HUES64 (cell line): ENCODE data around the gene RBM28.

ENCODE experiments used
- H3K27ac ChIP-seq: 2 replicates; pipeline ENCODE4 v1.7.0; 2013; ENCODE audit warnings: low read depth, low read length, inconsistent platforms
- H3K27me3 ChIP-seq: 2 replicates; pipeline ENCODE4 v1.6.1; 2013; ENCODE audit warnings: mild to moderate bottlenecking, low read length; ENCODE audit not compliant: insufficient read depth
- H3K36me3 ChIP-seq: 2 replicates; pipeline ENCODE4 v1.6.1; 2013; ENCODE audit warnings: mild to moderate bottlenecking, low read length; ENCODE audit not compliant: insufficient read depth
- H3K4me1 ChIP-seq: 2 replicates; pipeline ENCODE4 v1.6.1; 2013; ENCODE audit warnings: mild to moderate bottlenecking, low read length, moderate library complexity; ENCODE audit not compliant: insufficient read depth
- H3K4me3 ChIP-seq: 2 replicates; pipeline ENCODE4 v1.5.1; 2013; ENCODE audit warnings: mild to moderate bottlenecking, low read length, moderate library complexity
- H3K9ac ChIP-seq: 2 replicates; pipeline ENCODE4 v1.6.1; 2013; ENCODE audit warnings: mild to moderate bottlenecking, low read depth, low read length
- H3K9me3 ChIP-seq: 2 replicates; pipeline ENCODE4 v1.6.1; 2013; ENCODE audit warnings: low read depth, low read length; ENCODE audit not compliant: insufficient read depth
- WGBS: fragments of 150-250, 120-280 bp; methylation state at CpG from one replicate; pipeline ENCODE4 v1.1.7; 2013; ENCODE audit warnings: missing lambda C conversion rate; 5-methylcytosine and 5-hydroxymethylcytosine counted together

RBM28 gene

DNA sequence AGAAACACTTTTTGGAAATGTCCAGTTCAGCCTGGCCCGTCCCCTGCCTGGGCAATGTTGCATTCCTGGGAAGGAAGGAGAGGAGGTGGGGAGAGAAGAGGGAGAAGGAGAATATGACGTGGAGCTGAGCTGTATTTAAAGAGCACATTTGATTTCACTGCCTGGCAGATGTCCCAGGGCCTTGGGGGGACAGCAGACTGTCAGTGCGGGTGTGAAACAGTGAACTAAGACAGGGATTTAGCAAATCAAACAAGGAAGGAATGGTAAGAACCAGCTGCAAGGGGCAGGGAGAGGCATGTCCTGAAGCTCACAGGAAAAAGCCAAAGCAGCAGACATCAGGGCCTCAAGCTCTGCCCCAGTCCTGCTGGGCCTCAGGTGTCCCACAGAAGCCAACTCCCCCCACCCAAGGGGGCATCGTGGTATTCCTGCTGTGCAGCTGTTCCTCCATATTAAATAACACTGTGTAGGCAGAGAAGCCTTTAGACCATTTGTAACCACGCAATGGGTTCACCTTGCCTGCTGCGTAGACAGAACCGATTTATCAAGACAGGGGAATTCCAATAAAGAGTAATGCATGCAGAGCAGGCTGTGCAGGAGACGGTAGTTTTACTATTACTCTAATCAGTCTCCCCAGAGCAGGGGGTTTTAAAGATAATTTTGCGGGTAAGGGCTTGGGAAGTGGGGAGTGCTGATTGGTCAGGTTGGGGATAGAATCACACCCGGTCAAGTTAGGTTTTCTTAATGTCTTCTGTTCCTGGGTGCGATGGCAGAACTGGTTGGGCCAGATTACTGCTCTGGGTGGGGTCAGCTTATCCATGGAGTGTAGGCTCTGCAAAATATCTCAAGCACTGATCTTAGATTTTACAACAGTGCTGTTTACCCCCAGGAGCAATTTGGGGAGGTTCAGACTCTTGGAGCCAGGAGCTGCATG is 84.3 kb downstream of the RBM28 start:
- H3K27ac ChIP-seq: no peak overlapping the region
- H3K36me3 ChIP-seq: no peaks in the 10 kb centered on the region

DNA sequence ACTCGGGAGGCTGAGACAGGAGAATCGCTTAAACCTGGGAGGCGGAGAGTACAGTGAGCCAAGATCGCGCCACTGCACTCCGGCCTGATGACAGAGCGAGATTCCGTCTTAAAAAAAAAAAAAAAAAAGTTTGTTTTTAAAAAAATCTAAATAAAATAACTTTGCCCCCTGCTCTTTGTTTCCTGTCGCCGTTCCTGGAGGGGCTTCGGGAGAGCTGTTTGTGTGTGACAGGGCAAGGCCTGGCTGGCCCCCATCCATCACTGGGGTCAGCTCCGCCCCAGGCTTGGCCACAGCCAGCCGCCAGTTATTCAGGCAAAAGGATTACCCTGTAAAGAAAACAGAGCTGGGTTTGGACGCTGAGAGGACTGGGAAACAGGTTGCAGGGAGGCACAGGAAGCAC is 86.2 kb downstream of the RBM28 start:
- H3K9me3 ChIP-seq: no peaks in the 10 kb centered on the region
- WGBS: 91% methylated on average over 11 of the region's 14 CpGs
- no peak overlapping the region for H3K27ac ChIP-seq
- H3K27me3 ChIP-seq: no peaks in the 10 kb centered on the region
- H3K9ac ChIP-seq: no peak overlapping the region
- H3K4me1 ChIP-seq: peaks cover 7% of the 10 kb centered on the region; the same call in 1 of the 2 replicates
- H3K4me3 ChIP-seq: no peak overlapping the region
- H3K36me3 ChIP-seq: no peaks in the 10 kb centered on the region

More for the DNA sequence above, 84.3 kb downstream of the RBM28 start:
- H3K9me3 ChIP-seq: no peaks in the 10 kb centered on the region
- H3K4me3 ChIP-seq: no peak overlapping the region
- 83% methylated on average over 11 of the region's 11 CpGs for WGBS
- no peaks in the 10 kb centered on the region for H3K27me3 ChIP-seq
- H3K4me1 ChIP-seq: peaks cover 7% of the 10 kb centered on the region; the same call in 1 of the 2 replicates
- no peak overlapping the region for H3K9ac ChIP-seq

DNA sequence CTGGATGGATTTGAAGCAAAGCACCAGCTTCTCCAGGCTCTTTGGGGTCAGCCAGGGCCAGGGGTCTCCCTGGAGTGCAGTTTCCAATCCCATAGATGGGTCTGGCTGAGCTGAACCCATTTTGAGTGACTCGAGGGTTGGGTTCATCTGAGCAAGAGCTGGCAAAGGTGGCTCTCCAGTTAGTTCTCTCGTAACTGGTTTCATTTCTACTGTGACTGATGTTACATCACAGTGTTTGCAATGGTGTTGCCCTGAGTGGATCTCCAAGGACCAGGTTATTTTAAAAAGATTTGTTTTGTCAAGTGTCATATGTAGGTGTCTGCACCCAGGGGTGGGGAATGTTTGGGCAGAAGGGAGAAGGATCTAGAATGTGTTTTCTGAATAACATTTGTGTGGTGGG is 88.4 kb downstream of the RBM28 start:
- H3K27me3 ChIP-seq: no peaks in the 10 kb centered on the region
- no peaks in the 10 kb centered on the region for H3K36me3 ChIP-seq
- no peaks in the 10 kb centered on the region for H3K9me3 ChIP-seq
- H3K4me3 ChIP-seq: no peak overlapping the region
- 94% methylated on average over 2 of the region's 2 CpGs for WGBS
- no peak overlapping the region for H3K27ac ChIP-seq
- no peak overlapping the region for H3K9ac ChIP-seq
- H3K4me1 ChIP-seq: peaks cover 7% of the 10 kb centered on the region; the same call in 1 of the 2 replicates

DNA sequence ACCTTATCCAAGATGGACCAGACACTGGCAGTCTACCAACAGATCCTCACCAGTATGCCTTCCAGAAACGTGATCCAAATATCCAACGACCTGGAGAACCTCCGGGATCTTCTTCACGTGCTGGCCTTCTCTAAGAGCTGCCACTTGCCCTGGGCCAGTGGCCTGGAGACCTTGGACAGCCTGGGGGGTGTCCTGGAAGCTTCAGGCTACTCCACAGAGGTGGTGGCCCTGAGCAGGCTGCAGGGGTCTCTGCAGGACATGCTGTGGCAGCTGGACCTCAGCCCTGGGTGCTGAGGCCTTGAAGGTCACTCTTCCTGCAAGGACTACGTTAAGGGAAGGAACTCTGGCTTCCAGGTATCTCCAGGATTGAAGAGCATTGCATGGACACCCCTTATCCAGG is 89.2 kb downstream of the RBM28 start:
- Histone ChIP-seq H3K4me1 (peaks cover 5% of the 10 kb centered on the region; the same call in 1 of the 2 replicates), H3K27me3 (no peaks in the 10 kb centered on the region), H3K27ac (no peak overlapping the region), H3K36me3 (no peaks in the 10 kb centered on the region), H3K9me3 (no peaks in the 10 kb centered on the region), H3K9ac (no peak overlapping the region), H3K4me3 (no peak overlapping the region)
- WGBS: 90% methylated on average over 5 of the region's 5 CpGs

DNA sequence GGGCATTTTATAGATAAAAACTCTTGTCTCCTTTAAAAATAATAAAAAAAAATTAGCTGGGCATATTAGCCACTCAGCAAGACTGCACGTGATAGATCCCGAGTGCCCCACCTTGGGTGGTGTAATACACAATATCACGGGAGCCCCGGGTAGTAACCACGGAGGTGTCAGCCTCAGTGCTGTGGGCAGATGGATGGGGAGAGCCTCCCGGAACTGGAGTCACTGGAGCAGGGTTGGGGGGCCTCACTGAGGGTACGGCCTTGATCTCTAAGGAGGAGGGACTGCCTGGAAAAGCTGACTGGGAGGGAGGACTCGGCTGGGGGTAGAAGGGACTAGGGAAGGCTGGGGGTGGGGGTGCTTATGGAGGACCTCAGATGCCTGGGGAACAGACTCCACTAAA is 90.0 kb downstream of the RBM28 start:
- WGBS: 95% methylated on average over 8 of the region's 8 CpGs
- Histone ChIP-seq H3K9ac (no peak overlapping the region), H3K9me3 (no peaks in the 10 kb centered on the region), H3K27ac (no peak overlapping the region), H3K4me1 (no peaks in the 10 kb centered on the region), H3K36me3 (no peaks in the 10 kb centered on the region), H3K27me3 (no peaks in the 10 kb centered on the region), H3K4me3 (no peak overlapping the region)

DNA sequence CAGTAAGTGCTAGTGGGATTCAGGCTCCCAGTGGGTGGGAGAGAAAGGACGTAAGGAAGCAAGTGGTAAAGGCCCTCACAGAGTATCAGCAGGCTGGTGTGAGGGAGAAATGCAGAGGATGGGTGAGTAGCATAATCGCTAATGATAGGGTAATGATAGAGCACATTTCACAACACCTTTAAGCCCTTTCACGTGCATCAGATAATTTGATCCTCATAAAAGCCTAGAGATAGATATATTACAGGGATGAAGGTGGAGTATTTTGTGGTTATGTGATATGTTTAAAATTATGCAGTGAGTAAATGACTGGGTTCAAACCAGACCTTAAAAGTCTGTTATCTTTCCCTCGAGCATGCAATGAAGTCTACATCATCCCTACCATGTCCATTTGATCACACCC is 92.4 kb downstream of the RBM28 start:
- Histone ChIP-seq H3K9me3 (no peaks in the 10 kb centered on the region), H3K27me3 (no peaks in the 10 kb centered on the region), H3K9ac (no peak overlapping the region), H3K4me3 (no peak overlapping the region), H3K36me3 (no peaks in the 10 kb centered on the region), H3K27ac (no peak overlapping the region), H3K4me1 (no peaks in the 10 kb centered on the region)
- WGBS: 70% methylated on average over 2 of the region's 4 CpGs
